Activated naive CD4-positive, alpha-beta T cell (primary cell): ENCODE data around the gene SERHL2.
"Not testable (repeated sequence)": the region's sequence is repeated elsewhere in the genome, so short reads cannot be mapped to it uniquely, and the experiment has no call there.

Experiments
- DNase-seq, 4 experiments: peaks; one replicate each; lab custom pipeline; 2025; lab: John Stamatoyannopoulos, UW

SERHL2 gene, protein sequence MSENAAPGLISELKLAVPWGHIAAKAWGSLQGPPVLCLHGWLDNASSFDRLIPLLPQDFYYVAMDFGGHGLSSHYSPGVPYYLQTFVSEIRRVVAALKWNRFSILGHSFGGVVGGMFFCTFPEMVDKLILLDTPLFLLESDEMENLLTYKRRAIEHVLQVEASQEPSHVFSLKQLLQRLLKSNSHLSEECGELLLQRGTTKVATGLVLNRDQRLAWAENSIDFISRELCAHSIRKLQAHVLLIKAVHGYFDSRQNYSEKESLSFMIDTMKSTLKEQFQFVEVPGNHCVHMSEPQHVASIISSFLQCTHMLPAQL

GRCh38 chr22:42553475-42554361 is at the start of gene SERHL2:
Gene SERHL2, plus strand, starts transcription at chr22:42553956. Its CDS starts 65 bp downstream, at chr22:42554021.
- DNase-seq: peak; percentile 51 to 76 (median 73)

GRCh38 chr22:42508327-42508974 is 45.3 kb upstream of the SERHL2 start:
- not testable (repeated sequence) for DNase-seq

DNA sequence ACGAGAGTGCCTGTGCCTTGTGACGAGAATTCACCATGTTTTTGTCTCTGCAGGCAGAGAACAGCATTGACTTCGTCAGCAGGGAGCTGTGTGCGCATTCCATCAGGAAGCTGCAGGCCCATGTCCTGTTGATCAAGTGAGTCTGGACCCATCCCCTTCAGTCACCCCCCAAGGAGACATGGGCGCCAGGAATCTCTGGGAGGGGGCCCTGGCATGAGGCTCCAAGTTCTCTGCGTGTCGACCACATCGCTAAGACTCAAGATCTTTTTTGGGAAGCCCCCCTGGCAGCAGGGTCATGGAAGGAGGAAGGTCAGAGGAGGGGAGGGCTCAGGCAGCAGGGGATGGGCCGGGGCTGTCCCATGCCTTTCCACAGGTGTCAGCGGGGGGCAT is 44.8 kb upstream of the SERHL2 start:
- DNase-seq: not testable (repeated sequence)

- DNase-seq: no peak
Measured at GRCh38 chr22:42509548-42509947, 44.2 kb upstream of the SERHL2 start.

DNA sequence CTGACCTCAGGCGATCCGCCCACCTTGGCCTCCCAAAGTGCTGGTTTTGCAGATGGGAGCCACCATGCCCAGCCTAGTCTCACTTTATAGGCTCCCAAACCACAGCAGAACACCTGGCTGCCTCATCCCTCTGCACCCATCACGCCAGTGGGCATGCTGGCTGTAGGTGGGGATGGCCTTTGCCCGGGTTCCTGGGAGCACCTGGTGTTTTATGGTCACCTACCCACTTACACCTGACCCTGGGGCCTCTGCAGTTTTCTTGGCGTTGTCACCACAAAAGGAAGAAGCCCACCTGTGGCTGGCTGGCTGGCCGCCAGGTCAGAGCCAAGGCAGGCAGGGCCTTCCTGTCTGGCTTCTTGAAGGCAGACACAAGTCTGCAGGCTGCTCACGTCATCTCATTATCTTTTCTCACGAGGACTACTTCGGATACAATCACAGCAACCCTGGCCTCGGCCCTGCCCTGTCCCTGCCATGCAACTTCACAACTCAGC is 42.3 kb upstream of the SERHL2 start:
- no peak for DNase-seq

DNA sequence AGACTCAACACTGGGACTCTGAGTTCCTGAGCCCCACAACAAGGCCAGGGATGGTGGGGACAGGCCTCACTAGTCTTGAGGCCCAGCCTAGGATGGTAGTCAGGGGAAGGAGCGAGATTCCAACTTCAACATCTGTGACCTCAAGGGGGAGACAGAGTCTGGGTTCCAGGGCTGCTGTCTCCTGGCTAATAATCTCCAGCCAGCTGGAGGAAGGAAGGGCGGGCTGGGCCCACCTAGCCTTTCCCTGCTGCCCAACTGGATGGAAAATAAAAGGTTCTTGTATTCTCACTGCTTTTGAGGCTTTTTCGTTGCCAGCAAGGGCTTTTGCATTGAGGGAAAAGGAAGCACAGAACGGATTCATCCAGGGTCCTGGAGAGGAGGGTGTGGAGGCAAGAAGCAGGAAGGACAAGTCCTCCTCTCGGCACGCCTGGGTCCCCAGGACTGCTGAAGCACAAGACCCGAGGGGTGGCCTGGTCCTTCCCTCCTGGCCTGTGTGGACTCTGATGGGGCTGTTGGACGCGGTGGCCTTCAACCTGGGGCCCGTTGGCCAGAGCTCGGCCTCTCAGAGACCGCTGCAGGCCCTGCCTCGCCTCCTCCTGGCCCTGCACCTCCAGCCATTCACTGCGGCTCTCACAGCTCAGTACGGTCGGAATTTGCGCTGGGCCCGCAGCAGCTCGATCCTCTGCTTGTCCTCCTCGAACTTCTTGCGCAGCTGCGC is 41.3 kb upstream of the SERHL2 start:
- DNase-seq: not testable (repeated sequence)

DNA sequence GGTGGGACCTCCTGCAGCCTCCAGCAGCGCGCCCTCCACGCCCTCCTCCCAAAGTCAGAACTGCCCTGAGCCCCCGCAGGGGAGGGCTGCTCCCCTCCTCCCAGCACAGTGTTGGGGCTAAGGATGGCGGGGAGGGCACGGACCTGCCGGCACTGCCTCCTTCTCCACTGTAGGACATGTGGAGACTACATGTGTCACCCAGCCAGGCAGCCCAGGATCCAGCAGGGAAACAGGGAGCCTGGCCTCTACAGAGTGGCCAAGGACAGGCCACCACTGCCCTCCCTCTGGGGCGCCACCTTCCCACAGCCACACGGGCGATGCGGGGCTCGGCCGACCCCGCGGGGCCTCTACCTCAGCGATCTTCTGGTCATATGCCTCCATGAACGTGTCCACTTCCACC is 39.4 kb upstream of the SERHL2 start:
- not testable (repeated sequence) for DNase-seq

DNA sequence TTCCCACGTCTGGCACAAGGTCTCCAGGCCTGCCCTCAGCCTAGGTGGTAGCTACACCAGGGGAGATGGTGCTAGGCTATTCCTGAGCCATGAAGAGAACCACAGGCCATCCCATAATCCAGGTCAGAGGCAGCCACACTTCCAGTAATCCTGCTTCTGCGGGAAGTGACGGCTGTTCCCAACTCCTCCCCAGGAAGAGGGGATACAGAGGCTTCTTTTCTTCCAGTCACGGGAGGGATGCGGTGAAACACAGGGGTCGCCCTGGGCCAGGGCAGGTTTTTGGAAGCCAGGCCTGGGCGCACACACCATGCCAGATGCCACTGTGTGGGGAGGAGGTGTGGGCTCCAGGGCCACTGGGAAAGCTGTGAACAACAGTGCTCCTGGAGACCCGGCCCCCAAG is 38.5 kb upstream of the SERHL2 start:
- not testable (repeated sequence) for DNase-seq

GRCh38 chr22:42515896-42516295 is 37.9 kb upstream of the SERHL2 start:
- no peak for DNase-seq

DNA sequence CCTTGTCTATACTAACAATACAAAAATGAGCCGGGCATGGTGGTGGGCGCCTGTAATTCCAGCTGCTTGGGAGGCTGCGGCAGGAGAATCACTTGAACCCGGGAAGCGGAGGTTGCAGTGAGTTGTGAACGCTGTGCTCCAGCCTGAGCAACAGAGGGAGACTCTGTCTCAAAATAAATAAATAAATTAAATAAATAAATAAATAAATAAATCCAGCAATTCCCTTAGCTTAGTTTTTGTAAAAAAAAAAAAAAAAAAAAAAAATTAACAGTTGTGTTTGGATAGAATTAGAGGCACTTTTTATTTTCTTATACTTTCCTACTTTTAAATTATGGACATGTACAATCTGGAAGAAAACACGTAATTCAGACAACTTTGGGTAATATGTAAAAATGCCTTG is 36.7 kb upstream of the SERHL2 start:
- DNase-seq: not testable (repeated sequence)

- not testable (repeated sequence) for DNase-seq
Measured at GRCh38 chr22:42518638-42519524, 34.9 kb upstream of the SERHL2 start.

- peak; percentile 70 to 82 (median 76) for DNase-seq
Measured at GRCh38 chr22:42519525-42520401, 34.0 kb upstream of the SERHL2 start, which contains the start of gene RRP7A. Gene RRP7A, minus strand, starts transcription at chr22:42519796. Its CDS starts 10 bp downstream, at chr22:42519786.

- DNase-seq: no peak
Measured at GRCh38 chr22:42521228-42521546, 32.6 kb upstream of the SERHL2 start.

DNA sequence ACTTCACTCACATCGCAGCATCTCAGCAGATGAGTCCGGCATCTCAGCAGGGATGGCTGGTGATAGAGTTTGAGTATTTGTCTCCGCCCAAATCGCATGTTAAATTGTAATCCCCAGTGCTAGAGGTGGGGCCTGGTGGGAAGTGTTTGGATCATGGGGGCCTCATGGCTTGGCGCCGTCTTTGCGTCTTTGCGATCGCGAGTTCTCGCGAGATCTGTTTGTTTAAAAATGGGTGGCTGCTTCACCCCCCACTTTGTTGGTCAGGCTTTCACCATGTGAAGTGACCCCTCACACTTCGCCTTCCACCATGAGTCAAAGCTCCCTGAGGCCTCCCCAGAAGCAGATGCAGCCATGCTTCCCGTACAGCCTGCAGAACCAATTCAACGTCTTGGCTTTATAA is 31.2 kb upstream of the SERHL2 start:
- no peak for DNase-seq

DNA sequence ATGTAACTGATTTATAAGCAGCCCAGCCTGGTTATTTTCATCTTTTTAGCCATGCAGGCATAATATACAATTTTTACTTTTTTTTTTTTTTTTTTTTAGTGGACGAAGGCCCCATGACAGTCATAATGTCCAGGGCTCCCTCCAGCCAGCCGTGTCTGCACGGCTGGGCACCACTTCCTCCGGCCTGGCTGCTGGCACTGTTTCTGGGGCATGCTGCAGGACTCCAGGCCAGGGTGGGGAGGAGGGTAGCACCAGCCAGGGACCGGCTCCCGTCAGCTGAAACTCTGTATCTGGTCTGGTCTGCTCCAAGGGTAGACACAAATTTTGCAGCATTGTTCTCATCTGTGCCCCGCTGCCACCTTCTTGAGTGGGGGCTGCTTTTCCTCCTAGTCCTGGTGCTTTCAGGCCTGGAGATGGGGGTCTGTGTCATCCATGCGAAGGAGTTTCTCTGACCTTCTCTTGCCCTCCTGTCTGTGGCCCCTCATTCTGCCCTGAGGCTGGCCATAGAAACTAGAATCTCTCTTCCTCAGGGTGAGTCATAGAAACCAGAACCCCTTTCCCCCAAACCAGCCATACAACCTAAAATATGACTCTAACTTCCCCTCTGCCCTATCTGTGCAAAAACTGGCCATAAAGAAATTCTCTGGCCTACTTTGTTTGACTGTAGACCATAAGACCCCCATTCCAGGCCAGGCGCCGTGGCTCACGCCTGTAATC is 25.0 kb upstream of the SERHL2 start:
- DNase-seq: no peak

GRCh38 chr22:42529435-42529834 is 24.3 kb upstream of the SERHL2 start:
- DNase-seq: not testable (repeated sequence)

DNA sequence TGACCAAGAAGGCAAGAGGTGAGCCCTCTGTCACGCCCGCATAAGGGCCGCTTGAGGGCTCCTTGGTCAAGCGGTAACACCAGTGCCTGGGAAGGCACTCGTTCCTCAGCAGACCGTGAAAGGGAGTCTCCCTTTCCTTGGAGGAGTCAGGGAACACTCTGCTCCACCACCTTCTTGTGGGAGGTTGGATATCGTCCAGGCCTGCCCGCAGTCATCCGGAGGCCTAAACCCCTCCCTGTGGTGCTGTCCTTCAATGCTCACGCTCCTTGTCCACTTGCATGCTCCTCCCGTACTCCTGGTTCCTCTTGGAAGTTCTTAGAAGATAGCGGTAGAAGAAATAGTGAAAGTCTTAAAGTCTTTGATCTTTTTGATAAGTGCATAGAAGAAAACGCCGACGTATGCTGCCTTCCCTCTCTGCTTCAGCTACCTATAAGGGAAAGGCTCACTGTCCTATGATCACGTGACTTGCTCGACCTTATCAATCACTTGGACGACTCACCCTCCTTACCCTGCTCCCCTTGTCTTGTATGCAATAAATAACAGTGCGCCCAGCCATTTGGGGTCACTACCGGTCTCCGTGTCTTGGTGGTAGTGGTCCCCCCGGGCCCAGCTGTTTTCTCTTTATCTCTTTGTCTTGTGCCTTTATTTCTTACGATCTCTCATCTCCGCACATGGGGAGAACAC is 22.2 kb upstream of the SERHL2 start:
- DNase-seq: not testable (repeated sequence)

- no peak for DNase-seq
Measured at GRCh38 chr22:42533638-42533977, 20.1 kb upstream of the SERHL2 start.
